Measurements from ENCODE around the gene SHH.

- TF ChIP-seq CTCF (optimal IDR thresholded peaks at IDR 0.05 in 1 of 3, IDR thresholded peaks at IDR 0.05 in 1 of 3, conservative IDR thresholded peaks at IDR 0.05 in 1 of 3; ENCODE audit: extremely low read depth in 1 of 3, insufficient read depth in 2 of 3, low read length in 3 of 3): no peak
- no peak for TF ChIP-seq EZH2 (IDR thresholded peaks at IDR 0.05; ENCODE audit: low read length)
These were observed 12.7 kb downstream of the SHH start for GRCh38 chr7:155799514-155799913.
